GM12878 (cell line): ENCODE data around the gene ST6GALNAC3. TPM values are rescaled to one million over a fixed set of nuclear protein-coding genes. Genes with fewer than 3 reads are reported as not detected.

Experiments used
- ATAC-seq: fragments of 200-7000 bp; cut with Tn5 transposase; 3 replicates; pipeline ENCODE4 v1.9.1; 2020; ENCODE audit warnings: mild to moderate bottlenecking, moderate library complexity
- BruUV-seq: library from RNA; stranded (reverse); fragments of 400-500 nt; replicated peaks from 2 replicates; lab custom pipeline; 2021; lab: Mats Ljungman, UMichigan
- CTCF ChIA-PET: fragments of 300-600 bp; sonication (Branson Sonifier 250); formaldehyde crosslinking; extraction: SDS; loops from one replicate; lab custom pipeline; 2021; ENCODE audit warnings: inconsistent platforms; lab: Yijun Ruan, JAX
- POLR2A ChIA-PET: fragments of 350-600 bp; formaldehyde crosslinking; extraction: SDS; loops from one replicate; lab custom pipeline; 2021; ENCODE audit warnings: inconsistent platforms; lab: Charles Lee
- RAD21 ChIA-PET: fragments of 300-600 bp; sonication (Branson Sonifier 250); formaldehyde crosslinking; loops from one replicate; lab custom pipeline; 2023; ENCODE audit warnings: antibody characterized with exemption; ENCODE audit not compliant: unreplicated experiment; lab: Charles Lee
- SMC1A ChIA-PET: fragments of 300-600 bp; sonication (Branson Sonifier 250); formaldehyde crosslinking; loops from one replicate; lab custom pipeline; 2023; ENCODE audit not compliant: unreplicated experiment, uncharacterized antibody; lab: Charles Lee
- DNase-seq: peaks from one replicate; pipeline ENCODE4 v3.0.0-alpha.2; 2011; ENCODE audit warnings: low read depth, low spot score
- FAIRE-seq: peaks from 3 replicates; lab custom pipeline; 2011; peaks lifted over from hg19 to GRCh38; lab: Jason Lieb, UNC
- H2AFZ ChIP-seq: 2 replicates; pipeline ENCODE4 v1.6.0; 2011; ENCODE audit warnings: low read depth, low read length, control low read depth; ENCODE audit not compliant: control insufficient read depth
- H3K27ac ChIP-seq: 2 replicates; pipeline ENCODE4 v1.5.1; 2011; ENCODE audit warnings: control low read depth; ENCODE audit not compliant: control insufficient read depth, insufficient read depth
- H3K27me3 ChIP-seq, 2 experiments: replicated peaks in 1 of 2; 2 replicates each; pipeline versions ENCODE4 v1.6.0 to v1.6.1; 2011; ENCODE audit warnings: low read length in 1 of 2; ENCODE audit not compliant: control insufficient read depth in 2 of 2, insufficient read depth in 2 of 2
- H3K36me3 ChIP-seq, 2 experiments: 2 replicates each; pipeline ENCODE4 v1.5.1; 2011; ENCODE audit warnings: low read length in 1 of 2; ENCODE audit not compliant: control insufficient read depth in 2 of 2, insufficient read depth in 2 of 2
- H3K4me1 ChIP-seq: 2 replicates; pipeline ENCODE4 v1.6.1; 2011; ENCODE audit warnings: mild to moderate bottlenecking, low read length, moderate library complexity, mixed read lengths; ENCODE audit not compliant: control insufficient read depth, insufficient read depth
- H3K4me2 ChIP-seq: 2 replicates; pipeline ENCODE4 v1.6.0; 2011; ENCODE audit warnings: control low read depth; ENCODE audit not compliant: control insufficient read depth, insufficient read depth
- H3K4me3 ChIP-seq: fragments of 200-600 bp; sonication (generic); 2 replicates; pipeline ENCODE4 v1.5.1; 2016
- H3K79me2 ChIP-seq: 2 replicates; pipeline ENCODE4 v1.6.0; 2011; ENCODE audit warnings: low read length; ENCODE audit not compliant: control insufficient read depth, insufficient read depth
- H3K9ac ChIP-seq: 2 replicates; pipeline ENCODE4 v1.8.0; 2011; ENCODE audit warnings: low read length, control low read depth, mixed read lengths; ENCODE audit not compliant: control insufficient read depth, insufficient read depth
- H3K9me3 ChIP-seq: replicated peaks from 3 replicates; pipeline ENCODE4 v1.5.1; 2011; ENCODE audit warnings: mild to moderate bottlenecking, low read length; ENCODE audit not compliant: control insufficient read depth, insufficient read depth
- H4K20me1 ChIP-seq: 2 replicates; pipeline ENCODE4 v1.6.0; 2011; ENCODE audit not compliant: control insufficient read depth, insufficient read depth
- CBX3 ChIP-seq: fragments of 200-600 bp; sonication (generic); IDR thresholded peaks from 2 replicates; pipeline ENCODE4 v1.6.1; 2016; ENCODE audit warnings: low read depth, borderline replicate concordance
- IRF4 ChIP-seq: IDR thresholded peaks from 2 replicates; pipeline ENCODE4 v1.6.1; 2011; ENCODE audit warnings: low read depth, low read length
- MTA2 ChIP-seq: fragments of 450-650 bp; IDR thresholded peaks from 2 replicates; pipeline ENCODE4 v1.6.1; 2016; ENCODE audit warnings: low read depth, mild to moderate bottlenecking, moderate library complexity
- NFXL1 ChIP-seq: fragments of 450-650 bp; IDR thresholded peaks from 2 replicates; pipeline ENCODE4 v1.6.1; 2017; ENCODE audit warnings: antibody characterized with exemption, mild to moderate bottlenecking, borderline replicate concordance
- RUNX3 ChIP-seq: IDR thresholded peaks from 2 replicates; pipeline ENCODE4 v1.6.1; 2012; ENCODE audit warnings: low read length, inconsistent platforms
- SPI1 ChIP-seq: IDR thresholded peaks from 2 replicates; pipeline ENCODE4 v1.6.1; 2011; ENCODE audit warnings: low read depth, mild to moderate bottlenecking, low read length, moderate library complexity, borderline replicate concordance; ENCODE audit not compliant: insufficient read depth
- WGBS: methylation state at CpG from one replicate; pipeline ENCODE4 v1.1.6; 2016; ENCODE audit warnings: low lambda C conversion rate; ENCODE audit not compliant: insufficient replicate concordance, insufficient coverage; ENCODE audit errors: missing lambda C conversion rate; 5-methylcytosine and 5-hydroxymethylcytosine counted together
- in situ Hi-C: fragments of 300-500 bp; cut with MboI; formaldehyde crosslinking; loops from 9 replicates; pipeline ENCODE4 v1.14.3; 2018; ENCODE audit warnings: mixed read lengths
- intact Hi-C: fragments of 100-400 bp; cut with micrococcal nuclease; formaldehyde crosslinking; loops from one replicate; pipeline ENCODE4 v1.14.2; 2022; ENCODE audit not compliant: unreplicated experiment
- polyA plus RNA-seq, 11 experiments: library from polyadenylated mRNA; depleted of rRNA in 4 of 11; unstranded in 6 of 11; stranded (reverse) in 5 of 11; fragments of >200 nt; fragmentation: Nextera tagmentation in 4 of 11; fragmentation: Illumina TruSeq in 1 of 11; extraction: Ambion mirVana in 4 of 11; extraction: Trizol in 1 of 11; gene quantifications; 1 replicate in 1 of 11; 2 replicates in 10 of 11; pipeline versions ENCODE4 v1.2.1 to v1.2.3, GENCODE V29; 2011 to 2016; ENCODE audit warnings: inconsistent platforms in 2 of 11, missing spikeins in 2 of 11, low read depth in 1 of 11
- total RNA-seq, 4 experiments: library from RNA; depleted of rRNA in 3 of 4; stranded (reverse); fragments of >200 nt in 3 of 4; fragmentation: Illumina TruSeq in 1 of 4; extraction: Trizol in 1 of 4; gene quantifications; 2 replicates each; pipeline versions ENCODE4 v1.2.1 to v1.2.3, GENCODE V29; 2013 to 2021

ST6GALNAC3 gene
- total and polyA plus RNA-seq, 10 of the 15 experiments (the other 5 are each of a cell fraction or from before 2014, with no cell fraction given): 0.04 to 0.68 (median 0.18) TPM; not detected in 3

- CTCF ChIA-PET: interaction anchor here (1.2 to 1.4 kb wide), 2 partner anchors 10 to 37 kb away, joined by 4 to 5 read pairs; no protein-coding TSS in a partner anchor
- ATAC-seq (peak; percentile 96), FAIRE-seq (no peak), DNase-seq (no peak)
- Histone ChIP-seq H3K4me3 (no peak overlapping the region), H4K20me1 (no peaks in the 10 kb centered on the region), H3K9ac (no peak overlapping the region), H2AFZ (no peak overlapping the region), H3K9me3 (no peaks in the 10 kb centered on the region), H3K4me1 (peaks cover 4% of the 10 kb centered on the region; the same call in 1 of the 2 replicates), H3K79me2 (no peaks in the 10 kb centered on the region), H3K36me3 (no peaks in the 10 kb centered on the region), H3K27ac (no peak overlapping the region), H3K27me3 (no peaks in the 10 kb centered on the region; a peak in 1 of 4 replicates), H3K4me2 (no peak overlapping the region)
- SMC1A ChIA-PET: interaction anchor here (0.8 to 0.9 kb wide), 3 partner anchors 9 to 105 kb away, joined by 3 to 4 read pairs (median 3); no protein-coding TSS in a partner anchor
- no peak for TF ChIP-seq NFXL1
- TF ChIP-seq CBX3: no peak
- peak; percentile 76; the same call in 1 of the 2 replicates for TF ChIP-seq SPI1
- TF ChIP-seq RUNX3: peak; percentile 54; the same call in 1 of the 2 replicates
- 0 out of 2 replicates have a peak, but pooled peaks have one; percentile 46 for TF ChIP-seq IRF4
- TF ChIP-seq MTA2: 0 out of 2 replicates have a peak, but pooled peaks have one; percentile 58
- POLR2A ChIA-PET: no interaction called here
- in situ Hi-C loops (no loop called here), intact Hi-C loops (loop anchor here (5.0 kb wide), 1 partner anchor 101 kb away; no protein-coding TSS in a partner anchor)
- 16% methylated on average over 4 of the region's 4 CpGs for whole genome bisulfite sequencing
- RAD21 ChIA-PET: no interaction called here
- BruUV-seq: no TSS peak
Measured at GRCh38 chr1:76190749-76191424, 116.3 kb downstream of the ST6GALNAC3 start.
